IMR-90 (cell line): ENCODE data around the gene BTAF1. TPM values are rescaled to one million over a fixed set of nuclear protein-coding genes. Genes with fewer than 3 reads are reported as not detected.

Source experiments
- ATAC-seq: fragments of 200-7000 bp; cut with Tn5 transposase; 2 replicates; pipeline ENCODE4 v1.9.1; 2020; ENCODE audit warnings: low read depth, mild to moderate bottlenecking, moderate library complexity
- BruUV-seq: library from RNA; stranded (reverse); fragments of 400-500 nt; replicated peaks from 2 replicates; lab custom pipeline; 2021; lab: Mats Ljungman, UMichigan
- CTCF ChIA-PET: fragments of 300-600 bp; formaldehyde crosslinking; extraction: SDS; loops from one replicate; lab custom pipeline; 2021; ENCODE audit warnings: antibody characterized with exemption; lab: Yijun Ruan, JAX
- POLR2A ChIA-PET: fragments of 300-600 bp; sonication (Branson Sonifier 250); formaldehyde crosslinking; loops from one replicate; lab custom pipeline; 2022; ENCODE audit warnings: antibody characterized with exemption; ENCODE audit not compliant: unreplicated experiment; lab: Charles Lee
- DNase-seq: peaks from one replicate; pipeline ENCODE4 v3.0.0; 2013
- H2AFZ ChIP-seq: replicated peaks from 2 replicates; pipeline ENCODE3; 2013; ENCODE audit warnings: low read length, mild to moderate bottlenecking; ENCODE audit not compliant: poor library complexity
- H2AK5ac ChIP-seq: 2 replicates; pipeline ENCODE4 v1.6.1; 2013; ENCODE audit warnings: low read depth, low read length, inconsistent platforms
- H2AK9ac ChIP-seq: replicated peaks from 2 replicates; pipeline ENCODE3; 2013; ENCODE audit warnings: mild to moderate bottlenecking, low read depth, low read length, moderate library complexity; ENCODE audit not compliant: poor library complexity
- H2BK120ac ChIP-seq: 2 replicates; pipeline ENCODE4 v1.6.1; 2013; ENCODE audit warnings: low read depth, low read length, inconsistent platforms
- H2BK15ac ChIP-seq: 3 replicates; pipeline ENCODE4 v1.6.1; 2013; ENCODE audit warnings: low read depth, low read length, inconsistent platforms
- H2BK20ac ChIP-seq: 2 replicates; pipeline ENCODE4 v1.6.1; 2013; ENCODE audit warnings: low read depth, mild to moderate bottlenecking, inconsistent platforms, low read length, moderate library complexity
- H2BK5ac ChIP-seq: 2 replicates; pipeline ENCODE4 v1.6.1; 2013; ENCODE audit warnings: mild to moderate bottlenecking, low read depth, low read length, inconsistent platforms; ENCODE audit not compliant: poor library complexity, severe bottlenecking
- H3K14ac ChIP-seq: replicated peaks from 2 replicates; pipeline ENCODE4 v1.6.1; 2013; ENCODE audit warnings: low read depth, low read length, inconsistent platforms
- H3K18ac ChIP-seq: 2 replicates; pipeline ENCODE4 v1.6.1; 2013; ENCODE audit warnings: low read depth, low read length, control low read depth
- H3K23ac ChIP-seq: 2 replicates; pipeline ENCODE4 v1.6.1; 2013; ENCODE audit warnings: low read depth, low read length, inconsistent platforms
- H3K27ac ChIP-seq: 2 replicates; pipeline ENCODE4 v1.5.1; 2013; ENCODE audit warnings: mild to moderate bottlenecking, control low read depth, low read length; ENCODE audit not compliant: insufficient read depth
- H3K27me3 ChIP-seq: 2 replicates; pipeline ENCODE4 v1.6.1; 2013; ENCODE audit warnings: low read length; ENCODE audit not compliant: control insufficient read depth, insufficient read depth
- H3K36me3 ChIP-seq: 2 replicates; pipeline ENCODE4 v1.6.1; 2013; ENCODE audit warnings: low read length, mixed read lengths; ENCODE audit not compliant: control insufficient read depth, insufficient read depth
- H3K4ac ChIP-seq: 2 replicates; pipeline ENCODE4 v1.6.1; 2013; ENCODE audit warnings: low read depth, low read length, inconsistent platforms
- H3K4me1 ChIP-seq: 2 replicates; pipeline ENCODE4 v1.6.1; 2013; ENCODE audit warnings: low read length, mixed read lengths; ENCODE audit not compliant: control insufficient read depth, insufficient read depth
- H3K4me2 ChIP-seq: 2 replicates; pipeline ENCODE4 v1.6.1; 2013; ENCODE audit warnings: low read depth, mild to moderate bottlenecking, control low read depth, low read length, moderate library complexity
- H3K4me3 ChIP-seq: 2 replicates; pipeline ENCODE4 v1.5.1; 2013; ENCODE audit warnings: low read depth, mild to moderate bottlenecking, control low read depth, low read length, moderate library complexity; ENCODE audit not compliant: insufficient read depth
- H3K56ac ChIP-seq: 2 replicates; pipeline ENCODE4 v1.6.1; 2013; ENCODE audit warnings: low read length, inconsistent platforms; ENCODE audit not compliant: insufficient read depth; ENCODE audit errors: extremely low read depth
- H3K79me1 ChIP-seq, 2 experiments: 2 replicates each; pipeline ENCODE4 v1.6.1; 2013; ENCODE audit warnings: low read length in 2 of 2, inconsistent platforms in 1 of 2, low read depth in 1 of 2
- H3K9ac ChIP-seq: 2 replicates; pipeline ENCODE4 v1.6.1; 2013; ENCODE audit warnings: low read depth, low read length, control low read depth
- H3K9me1 ChIP-seq: 2 replicates; pipeline ENCODE4 v1.6.1; 2013; ENCODE audit warnings: low read length, inconsistent platforms; ENCODE audit not compliant: insufficient read depth
- H3K9me3 ChIP-seq: 2 replicates; pipeline ENCODE4 v1.6.1; 2013; ENCODE audit warnings: low read length; ENCODE audit not compliant: control insufficient read depth, insufficient read depth
- H4K20me1 ChIP-seq: 2 replicates; pipeline ENCODE4 v1.6.1; 2013; ENCODE audit warnings: low read length, inconsistent platforms; ENCODE audit not compliant: insufficient read depth
- H4K5ac ChIP-seq: 2 replicates; pipeline ENCODE4 v1.6.1; 2013; ENCODE audit warnings: mild to moderate bottlenecking, low read depth, low read length, control low read depth
- H4K8ac ChIP-seq, 2 experiments: 2 replicates each; pipeline ENCODE4 v1.6.1; 2013; ENCODE audit warnings: low read depth in 2 of 2, low read length in 2 of 2, control low read depth in 1 of 2, inconsistent platforms in 1 of 2
- H4K91ac ChIP-seq: 2 replicates; pipeline ENCODE4 v1.6.1; 2013; ENCODE audit warnings: low read depth, low read length, inconsistent platforms; ENCODE audit not compliant: insufficient read depth
- BHLHE40 ChIP-seq: fragments of 150-350 bp; IDR thresholded peaks from 2 replicates; pipeline ENCODE4 v1.6.1; 2016; ENCODE audit warnings: mild to moderate bottlenecking, low read depth, low read length
- CEBPB ChIP-seq: IDR thresholded peaks from 2 replicates; pipeline ENCODE4 v1.6.1; 2012; ENCODE audit warnings: low read depth, low read length, improper control_type of control experiment
- CHD1 ChIP-seq: IDR thresholded peaks from 2 replicates; pipeline ENCODE4 v1.6.1; 2012; ENCODE audit warnings: low read depth, low read length, improper control_type of control experiment
- FOS ChIP-seq: fragments of 150-350 bp; IDR thresholded peaks from 2 replicates; pipeline ENCODE4 v1.6.1; 2016; ENCODE audit warnings: low read depth, low read length
- MAFK ChIP-seq: IDR thresholded peaks from 2 replicates; pipeline ENCODE4 v1.6.1; 2012; ENCODE audit warnings: low read depth, low read length, improper control_type of control experiment
- MAZ ChIP-seq: IDR thresholded peaks from 2 replicates; pipeline ENCODE4 v1.6.1; 2012; ENCODE audit warnings: low read depth, mild to moderate bottlenecking, low read length, improper control_type of control experiment, moderate library complexity, borderline replicate concordance
- MXI1 ChIP-seq: IDR thresholded peaks from 2 replicates; pipeline ENCODE4 v1.6.1; 2012; ENCODE audit warnings: low read depth, mild to moderate bottlenecking, low read length, moderate library complexity, borderline replicate concordance
- NFE2L2 ChIP-seq: fragments of 150-350 bp; IDR thresholded peaks from 2 replicates; pipeline ENCODE4 v1.6.1; 2016; ENCODE audit warnings: low read depth, mild to moderate bottlenecking, low read length
- POLR2A ChIP-seq: IDR thresholded peaks from 2 replicates; pipeline ENCODE4 v1.6.1; 2012; ENCODE audit warnings: mild to moderate bottlenecking, low read depth, low read length
- RAD21 ChIP-seq: IDR thresholded peaks from 2 replicates; pipeline ENCODE4 v1.6.1; 2012; ENCODE audit warnings: low read length, improper control_type of control experiment
- RCOR1 ChIP-seq: IDR thresholded peaks from 2 replicates; pipeline ENCODE4 v1.6.1; 2012; ENCODE audit warnings: mild to moderate bottlenecking, low read length, improper control_type of control experiment; ENCODE audit not compliant: insufficient replicate concordance
- RFX5 ChIP-seq: IDR thresholded peaks from 2 replicates; pipeline ENCODE4 v1.8.0; 2012; ENCODE audit warnings: low read depth, mild to moderate bottlenecking, low read length, moderate library complexity
- SMC3 ChIP-seq: fragments of 150-350 bp; IDR thresholded peaks from 2 replicates; pipeline ENCODE4 v1.6.1; 2016; ENCODE audit warnings: low read depth, mild to moderate bottlenecking, antibody characterized with exemption, low read length, moderate library complexity
- WGBS, 2 experiments: methylation state at CpG; one replicate each; pipeline versions ENCODE4 v1.1.5 to v1.1.7; 2013; ENCODE audit warnings: missing lambda C conversion rate in 2 of 2; ENCODE audit not compliant: insufficient read length in 1 of 2; ENCODE audit errors: extremely low coverage in 2 of 2; 5-methylcytosine and 5-hydroxymethylcytosine counted together
- dilution Hi-C: fragments of 300-500 bp; cut with HindIII; formaldehyde crosslinking; loops from one replicate; pipeline ENCODE4 v1.14.3; 2018; ENCODE audit warnings: low sequenced_read_pairs; ENCODE audit not compliant: unreplicated experiment
- in situ Hi-C: fragments of 300-500 bp; cut with MboI; formaldehyde crosslinking; loops from 3 replicates; pipeline ENCODE4 v1.14.3; 2019; ENCODE audit warnings: low sequenced_read_pairs, inconsistent platforms, mixed read lengths
- intact Hi-C: fragments of 100-400 bp; cut with micrococcal nuclease; formaldehyde crosslinking; loops from 2 replicates; pipeline ENCODE4 v1.10.0; 2022
- polyA plus RNA-seq, 3 experiments: library from polyadenylated mRNA; depleted of rRNA; stranded (reverse); fragments of >200 nt; gene quantifications; 2 replicates each; pipeline ENCODE4 v1.2.3, GENCODE V29; 2012; ENCODE audit warnings: low replicate concordance in 1 of 3
- total RNA-seq: library from RNA; depleted of rRNA; stranded (reverse); fragments of >200 nt; gene quantifications from 2 replicates; pipeline ENCODE4 v1.2.3, GENCODE V29; 2012
- TF ChIP-seq, protein P1 (sequence below): fragments of 150-350 bp; IDR thresholded peaks from 2 replicates; pipeline ENCODE4 v1.6.1; 2017; ENCODE audit warnings: mild to moderate bottlenecking, antibody characterized with exemption, low read length, low read depth
- TF ChIP-seq, protein P2 (sequence below): conservative IDR thresholded peaks from 2 replicates; pipeline ENCODE4 v1.5.1; 2012; ENCODE audit warnings: mild to moderate bottlenecking, low read depth, low read length, improper control_type of control experiment
- TF ChIP-seq, protein P3 (sequence below): fragments of 150-350 bp; IDR thresholded peaks from 2 replicates; pipeline ENCODE4 v1.6.1; 2016; ENCODE audit warnings: low read depth, mild to moderate bottlenecking, low read length, moderate library complexity, borderline replicate concordance

BTAF1 gene
- total and polyA plus RNA-seq, 2 of the 4 experiments (the other 2 are of a cell fraction): 15.0 to 42.3 TPM

DNA sequence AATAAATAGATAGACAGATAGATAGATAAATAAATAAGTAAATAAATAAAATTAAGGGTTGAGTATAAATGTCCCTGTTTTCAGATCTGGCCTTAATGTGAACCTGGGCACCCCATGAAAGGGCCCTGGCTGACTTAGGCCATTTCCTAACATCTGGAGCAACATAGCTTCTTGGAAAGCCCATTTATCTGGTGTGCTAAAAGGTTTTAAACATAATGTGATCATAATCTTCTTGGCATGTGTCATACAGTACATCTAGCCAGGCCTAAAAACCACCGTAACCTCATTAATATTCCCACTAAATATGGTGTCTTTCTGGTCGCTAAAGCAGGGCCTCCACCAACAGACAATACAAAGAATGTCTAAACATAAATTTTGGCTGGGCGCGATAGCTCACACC is 142.8 kb downstream of the BTAF1 start:
- Histone ChIP-seq H3K9me1 (peaks cover 3% of the 10 kb centered on the region; the same call in 1 of the 2 replicates), H2BK120ac (no peak overlapping the region)

More for the DNA sequence above, 142.8 kb downstream of the BTAF1 start:
- H3K4me1 ChIP-seq: peaks cover 5% of the 10 kb centered on the region; the same call in 1 of the 2 replicates
- no TSS peak for BruUV-seq
- no peak overlapping the region for H3K9ac ChIP-seq
- POLR2A ChIA-PET: no interaction called here
- DNase-seq (no peak), ATAC-seq (no peak)
- no peak overlapping the region for H2AFZ ChIP-seq
- H3K27ac ChIP-seq: no peak overlapping the region
- dilution Hi-C loops (no loop called here), in situ Hi-C loops (no loop called here), intact Hi-C loops (no loop called here)
- H3K4me2 ChIP-seq: no peak overlapping the region
- no peak overlapping the region for H3K23ac ChIP-seq
- H3K27me3 ChIP-seq: no peaks in the 10 kb centered on the region
- no peaks in the 10 kb centered on the region for H3K9me3 ChIP-seq
- H2AK9ac ChIP-seq: no peak overlapping the region
- no peak overlapping the region for H3K4ac ChIP-seq
- no peak overlapping the region for H3K14ac ChIP-seq
- H4K8ac ChIP-seq: no peak overlapping the region
- H2BK20ac ChIP-seq: no peak overlapping the region
- H3K56ac ChIP-seq: no peak overlapping the region
- H4K20me1 ChIP-seq: no peaks in the 10 kb centered on the region
- no peak overlapping the region for H4K91ac ChIP-seq
- H2BK15ac ChIP-seq: no peak overlapping the region
- CTCF ChIA-PET: no interaction called here
- H3K79me1 ChIP-seq: no peaks in the 10 kb centered on the region
- H4K5ac ChIP-seq: no peak overlapping the region
- H2BK5ac ChIP-seq: no peak overlapping the region
- TF ChIP-seq MXI1: no peak
- TF ChIP-seq RAD21: no peak
- TF ChIP-seq, protein P1, sequence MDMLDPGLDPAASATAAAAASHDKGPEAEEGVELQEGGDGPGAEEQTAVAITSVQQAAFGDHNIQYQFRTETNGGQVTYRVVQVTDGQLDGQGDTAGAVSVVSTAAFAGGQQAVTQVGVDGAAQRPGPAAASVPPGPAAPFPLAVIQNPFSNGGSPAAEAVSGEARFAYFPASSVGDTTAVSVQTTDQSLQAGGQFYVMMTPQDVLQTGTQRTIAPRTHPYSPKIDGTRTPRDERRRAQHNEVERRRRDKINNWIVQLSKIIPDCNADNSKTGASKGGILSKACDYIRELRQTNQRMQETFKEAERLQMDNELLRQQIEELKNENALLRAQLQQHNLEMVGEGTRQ: no peak
- no peak for TF ChIP-seq BHLHE40
- TF ChIP-seq CHD1: no peak
- no peak for TF ChIP-seq NFE2L2
- no peak for TF ChIP-seq RFX5
- TF ChIP-seq, protein P2, sequence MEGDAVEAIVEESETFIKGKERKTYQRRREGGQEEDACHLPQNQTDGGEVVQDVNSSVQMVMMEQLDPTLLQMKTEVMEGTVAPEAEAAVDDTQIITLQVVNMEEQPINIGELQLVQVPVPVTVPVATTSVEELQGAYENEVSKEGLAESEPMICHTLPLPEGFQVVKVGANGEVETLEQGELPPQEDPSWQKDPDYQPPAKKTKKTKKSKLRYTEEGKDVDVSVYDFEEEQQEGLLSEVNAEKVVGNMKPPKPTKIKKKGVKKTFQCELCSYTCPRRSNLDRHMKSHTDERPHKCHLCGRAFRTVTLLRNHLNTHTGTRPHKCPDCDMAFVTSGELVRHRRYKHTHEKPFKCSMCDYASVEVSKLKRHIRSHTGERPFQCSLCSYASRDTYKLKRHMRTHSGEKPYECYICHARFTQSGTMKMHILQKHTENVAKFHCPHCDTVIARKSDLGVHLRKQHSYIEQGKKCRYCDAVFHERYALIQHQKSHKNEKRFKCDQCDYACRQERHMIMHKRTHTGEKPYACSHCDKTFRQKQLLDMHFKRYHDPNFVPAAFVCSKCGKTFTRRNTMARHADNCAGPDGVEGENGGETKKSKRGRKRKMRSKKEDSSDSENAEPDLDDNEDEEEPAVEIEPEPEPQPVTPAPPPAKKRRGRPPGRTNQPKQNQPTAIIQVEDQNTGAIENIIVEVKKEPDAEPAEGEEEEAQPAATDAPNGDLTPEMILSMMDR: no peak
- TF ChIP-seq, protein P3, sequence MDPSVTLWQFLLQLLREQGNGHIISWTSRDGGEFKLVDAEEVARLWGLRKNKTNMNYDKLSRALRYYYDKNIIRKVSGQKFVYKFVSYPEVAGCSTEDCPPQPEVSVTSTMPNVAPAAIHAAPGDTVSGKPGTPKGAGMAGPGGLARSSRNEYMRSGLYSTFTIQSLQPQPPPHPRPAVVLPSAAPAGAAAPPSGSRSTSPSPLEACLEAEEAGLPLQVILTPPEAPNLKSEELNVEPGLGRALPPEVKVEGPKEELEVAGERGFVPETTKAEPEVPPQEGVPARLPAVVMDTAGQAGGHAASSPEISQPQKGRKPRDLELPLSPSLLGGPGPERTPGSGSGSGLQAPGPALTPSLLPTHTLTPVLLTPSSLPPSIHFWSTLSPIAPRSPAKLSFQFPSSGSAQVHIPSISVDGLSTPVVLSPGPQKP: no peak
- TF ChIP-seq MAFK: no peak
- no peak for TF ChIP-seq SMC3
- no peak for TF ChIP-seq MAZ
- TF ChIP-seq FOS: no peak
- TF ChIP-seq POLR2A: no peak
- no peak for TF ChIP-seq RCOR1
- no peak for TF ChIP-seq CEBPB
- no CpG with 5 or more reads among the region's 4 CpGs for WGBS, 2 experiments
- H3K36me3 ChIP-seq: no peaks in the 10 kb centered on the region; the same call in 1 of the 2 replicates
- no peak overlapping the region for H3K18ac ChIP-seq
- H3K4me3 ChIP-seq: no peak overlapping the region
- no peak overlapping the region for H2AK5ac ChIP-seq
